ELF-1 (cell line): ENCODE results near the gene ZCCHC7.
"Not testable (repeated sequence)": the region's sequence is repeated elsewhere in the genome, so short reads cannot be mapped to it uniquely, and the experiment has no call there.

Source experiments
- DNase-seq: peaks from one replicate; pipeline ENCODE4 v3.0.0-alpha.2; 2016; ENCODE audit warnings: low read depth, low spot score

ZCCHC7 gene

GRCh38 chr9:37251452-37251851 is 131.1 kb downstream of the ZCCHC7 start:
- DNase-seq, result peak; percentile 89

GRCh38 chr9:37253377-37253937 is 133.1 kb downstream of the ZCCHC7 start:
- DNase-seq, result no peak

DNA sequence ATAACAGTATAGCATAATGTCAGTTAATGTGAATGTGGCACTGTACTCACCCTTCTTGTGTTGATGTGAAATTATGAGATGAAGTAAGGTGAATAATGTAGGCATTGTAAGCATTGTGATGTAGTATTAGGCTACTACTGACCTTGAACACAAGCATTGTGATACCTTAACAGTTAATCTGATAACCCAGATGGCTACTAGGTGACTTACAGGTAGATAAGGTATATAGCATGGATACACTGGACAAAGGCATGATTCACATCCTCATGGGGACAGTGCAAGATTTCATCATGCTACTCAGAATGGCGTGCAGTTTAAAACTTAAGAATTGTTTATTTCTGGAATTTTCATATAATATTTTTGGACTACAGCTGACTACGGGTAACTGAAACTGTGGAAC is 134.8 kb downstream of the ZCCHC7 start:
- no peak for DNase-seq

DNA sequence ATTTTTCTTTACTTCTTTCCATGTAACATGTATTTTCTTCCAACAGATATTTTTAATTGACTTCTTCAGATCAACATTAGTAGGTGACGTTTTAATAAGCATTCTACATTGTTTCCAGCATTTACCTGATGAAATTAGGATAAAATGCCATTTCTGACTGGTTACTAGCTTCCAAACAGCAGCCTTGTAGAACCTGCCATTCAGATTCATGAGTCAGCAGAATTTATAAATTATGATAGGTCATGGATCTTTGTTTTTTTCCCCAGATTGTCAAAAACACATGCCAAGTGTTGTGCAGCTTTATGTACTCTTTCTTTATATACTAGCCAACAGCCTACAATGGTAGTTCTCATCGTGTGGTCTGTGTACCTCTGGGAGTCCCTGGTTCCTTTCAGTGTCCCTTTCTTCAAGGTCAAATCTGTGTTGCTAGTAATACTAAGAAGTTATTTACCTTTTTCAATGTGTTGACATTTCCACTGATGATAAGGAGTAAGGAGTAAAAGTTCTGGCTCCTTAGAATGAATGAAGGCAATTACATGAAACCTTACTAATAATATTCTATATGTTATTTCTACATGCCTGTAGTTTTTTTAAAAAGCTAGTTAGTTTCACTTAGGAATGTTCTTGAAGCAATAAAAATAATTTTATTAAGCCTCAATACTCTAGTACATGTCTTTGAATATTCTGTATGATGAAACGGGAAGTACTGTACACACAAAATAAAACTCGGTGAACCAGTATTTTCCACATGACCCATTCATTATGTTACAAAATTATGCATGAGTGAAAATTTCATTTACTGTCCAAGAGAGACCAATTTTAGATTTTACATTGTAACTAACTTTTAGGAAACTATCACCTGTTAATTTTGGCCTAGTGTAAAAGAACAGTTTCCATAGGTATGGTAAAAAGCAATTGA is 135.8 kb downstream of the ZCCHC7 start:
- no peak for DNase-seq

- DNase-seq, result no peak
These were observed 139.6 kb downstream of the ZCCHC7 start for GRCh38 chr9:37259951-37260350.

DNA sequence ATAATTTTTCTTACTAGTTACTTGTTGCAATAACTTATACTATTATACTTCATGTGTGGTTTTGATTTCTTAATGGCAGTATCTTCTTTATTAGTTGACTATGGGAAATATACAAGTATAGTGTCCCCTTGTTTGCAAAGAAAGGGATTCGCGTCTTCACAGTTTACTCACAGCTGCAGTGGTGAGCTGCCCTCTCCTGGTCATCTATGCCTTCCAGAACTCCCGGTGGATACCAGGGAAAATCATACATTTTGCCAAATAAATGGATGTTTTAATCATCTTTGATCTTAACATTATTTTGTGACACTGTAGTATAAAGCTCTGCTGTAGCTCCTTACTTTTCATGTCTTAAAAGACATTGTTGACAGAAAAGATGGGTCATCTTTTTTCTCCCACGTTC is 142.0 kb downstream of the ZCCHC7 start:
- DNase-seq, result no peak

DNA sequence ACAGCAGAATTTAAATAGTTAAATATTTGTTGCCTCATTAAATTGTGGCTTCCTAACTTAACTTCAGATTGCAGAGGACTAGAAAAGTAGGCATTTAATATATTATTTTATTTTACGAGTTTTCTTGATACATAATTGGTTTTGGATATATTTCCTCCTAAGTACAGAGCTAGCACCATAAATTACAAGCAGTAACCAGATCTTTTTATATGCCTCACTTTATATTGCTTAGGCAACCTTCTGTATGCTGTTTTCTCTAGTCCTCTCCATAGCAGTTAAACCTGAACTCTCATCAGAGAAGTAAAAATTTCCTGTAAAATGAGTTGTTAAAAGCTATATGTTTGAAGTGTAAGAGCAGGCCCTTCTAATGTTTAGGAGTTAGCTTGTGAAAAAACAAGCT is 144.2 kb downstream of the ZCCHC7 start:
- DNase-seq, result no peak

- DNase-seq, result no peak
These were observed 146.3 kb downstream of the ZCCHC7 start for GRCh38 chr9:37266630-37267029.

- no peak for DNase-seq
These were observed 148.8 kb downstream of the ZCCHC7 start for GRCh38 chr9:37269221-37269620.

- DNase-seq, result no peak
These were observed 151.3 kb downstream of the ZCCHC7 start for GRCh38 chr9:37271679-37272078.

GRCh38 chr9:37273595-37273994 is 153.2 kb downstream of the ZCCHC7 start:
- DNase-seq, result no peak

GRCh38 chr9:37281541-37281940 is 161.2 kb downstream of the ZCCHC7 start:
- no peak for DNase-seq

GRCh38 chr9:37283730-37284325 is 163.5 kb downstream of the ZCCHC7 start:
- no peak for DNase-seq

DNA sequence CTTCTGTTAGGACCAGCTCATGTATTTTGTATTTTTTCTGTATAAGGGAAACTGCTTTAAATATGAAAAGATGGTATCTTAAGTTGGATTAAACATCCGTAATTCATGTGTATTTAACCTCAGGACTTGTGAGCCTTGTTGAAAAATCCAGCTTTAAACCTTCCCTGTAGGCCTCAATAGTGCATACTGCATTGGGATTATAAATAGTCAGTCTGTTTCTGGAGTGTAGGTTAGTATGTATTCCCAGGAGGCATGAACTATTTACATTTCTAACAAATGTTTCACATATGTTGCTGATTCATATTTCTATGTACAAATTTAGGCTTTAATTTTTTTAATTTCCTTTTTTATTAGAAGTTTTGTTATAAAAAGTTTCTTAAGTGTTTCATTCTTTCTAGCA is 164.3 kb downstream of the ZCCHC7 start:
- no peak for DNase-seq

GRCh38 chr9:37286530-37287175 is 166.3 kb downstream of the ZCCHC7 start:
- DNase-seq, result no peak

DNA sequence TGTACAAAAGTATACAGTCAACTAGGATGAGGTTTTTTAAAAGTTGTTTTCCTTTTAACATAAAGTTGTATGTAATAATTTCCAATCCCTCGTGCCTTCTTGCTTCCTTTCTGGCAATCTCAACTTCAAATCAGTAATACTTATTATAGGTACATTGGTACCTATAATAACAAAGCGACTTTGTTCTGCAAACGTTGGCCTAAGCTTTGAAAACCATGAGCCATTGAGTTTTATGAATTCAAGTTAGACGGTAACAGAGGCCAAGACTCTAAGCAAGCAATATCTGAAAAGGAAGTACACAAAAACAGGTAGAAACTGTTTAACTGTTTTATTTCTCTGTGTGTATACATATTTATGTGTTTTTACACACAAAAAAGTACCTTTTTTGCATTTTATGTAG is 166.9 kb downstream of the ZCCHC7 start:
- no peak for DNase-seq

DNA sequence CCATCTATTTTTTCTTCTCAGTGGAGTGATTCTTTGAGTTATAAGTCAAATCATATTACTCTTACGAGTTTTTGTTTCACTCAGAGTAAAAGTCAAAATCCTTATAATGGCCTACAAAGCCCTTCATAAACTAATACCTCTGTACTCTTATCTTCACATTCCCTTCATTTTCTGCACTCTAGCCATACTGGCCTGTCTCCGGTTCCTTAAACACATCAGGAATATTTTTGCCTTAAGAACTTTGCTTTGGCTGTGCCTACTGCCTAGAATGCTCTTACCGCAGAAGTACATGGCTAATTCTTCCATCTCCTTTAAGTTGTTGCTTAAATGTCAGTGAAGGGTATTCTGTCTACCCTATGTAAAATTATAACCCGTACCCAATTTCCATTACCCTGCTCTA is 169.3 kb downstream of the ZCCHC7 start:
- DNase-seq, result no peak

- DNase-seq, result no peak
These were observed 170.1 kb downstream of the ZCCHC7 start for GRCh38 chr9:37290366-37290939.

DNA sequence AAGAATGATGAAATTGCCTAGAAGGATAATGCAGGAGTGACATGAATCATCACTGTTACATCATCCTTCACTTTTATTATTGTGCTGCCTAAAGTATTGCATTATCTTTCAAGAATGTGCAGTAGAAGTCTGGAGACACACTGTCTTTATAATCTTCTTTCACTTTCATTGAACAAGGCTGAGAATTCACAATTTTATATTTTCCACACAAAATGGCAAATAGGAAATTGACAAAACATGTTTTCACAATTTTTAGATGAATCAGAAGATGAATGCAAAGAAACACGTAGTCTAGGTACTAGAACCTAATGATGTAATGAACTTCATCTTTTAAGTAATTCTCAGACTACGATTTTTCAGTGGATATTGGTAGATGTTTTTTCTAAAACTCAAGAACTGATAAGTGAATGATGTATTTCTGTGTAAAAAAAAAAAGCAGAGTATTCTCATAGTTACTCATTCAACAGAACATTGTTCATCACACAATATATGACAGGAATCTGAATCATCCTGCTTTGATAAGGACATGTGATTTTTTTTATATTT is 170.6 kb downstream of the ZCCHC7 start:
- no peak for DNase-seq

DNA sequence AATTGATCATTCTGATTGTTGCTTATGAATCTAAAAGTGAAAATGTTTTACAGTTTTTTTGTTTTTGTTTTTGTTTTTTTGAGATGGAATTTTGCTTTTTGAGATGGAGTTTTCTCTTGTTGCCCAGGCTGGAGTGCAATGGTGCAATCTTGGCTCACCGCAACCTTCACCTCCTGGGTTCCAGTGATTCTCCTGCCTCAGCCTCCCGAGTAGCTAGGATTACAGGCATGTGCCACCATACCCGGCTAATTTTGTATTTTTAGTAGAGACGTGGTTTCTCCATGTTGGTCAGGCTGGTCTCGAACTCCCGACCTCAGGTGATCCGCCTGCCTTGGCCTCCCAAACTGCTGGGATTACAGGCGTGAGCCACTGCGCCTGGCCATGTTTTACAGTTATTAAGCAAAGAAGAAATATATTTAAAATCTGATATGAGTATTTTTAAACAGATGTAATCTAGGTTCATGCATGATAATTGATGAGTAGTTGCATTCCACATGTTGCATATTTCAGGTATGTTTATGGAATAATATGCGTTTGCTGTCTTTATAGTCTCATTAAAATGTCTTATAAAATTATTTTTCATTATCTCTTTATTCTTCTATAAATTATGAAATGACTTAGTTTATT is 171.4 kb downstream of the ZCCHC7 start:
- DNase-seq, result not testable (repeated sequence)

- no peak for DNase-seq
These were observed 172.5 kb downstream of the ZCCHC7 start for GRCh38 chr9:37292896-37293295.
